GM23248 (cell line): ENCODE measurements around the gene MED9. TPM values are rescaled to one million over a fixed set of nuclear protein-coding genes. Genes with fewer than 3 reads are reported as not detected.
"Not testable (repeated sequence)": the region's sequence is repeated elsewhere in the genome, so short reads cannot be mapped to it uniquely, and the experiment has no call there.

Experiments used
- DNase-seq: peaks from one replicate; pipeline ENCODE4 v3.0.0-alpha.2; 2015
- H2AFZ ChIP-seq: fragments of 200-600 bp; sonication (generic); 2 replicates; pipeline ENCODE4 v1.6.1; 2016; ENCODE audit warnings: antibody characterized with exemption
- H3F3A ChIP-seq: fragments of 200-600 bp; sonication (generic); 2 replicates; pipeline ENCODE4 v1.6.1; 2016; ENCODE audit warnings: mild to moderate bottlenecking, antibody characterized with exemption, mixed run types; ENCODE audit not compliant: insufficient read depth
- H3K27ac ChIP-seq: fragments of 200-600 bp; sonication (generic); 2 replicates; pipeline ENCODE4 v1.5.1; 2016; ENCODE audit warnings: mild to moderate bottlenecking
- H3K27me3 ChIP-seq: fragments of 200-600 bp; sonication (generic); replicated peaks from 2 replicates; pipeline ENCODE4 v1.6.1; 2016; ENCODE audit warnings: mild to moderate bottlenecking; ENCODE audit not compliant: insufficient read depth
- H3K36me3 ChIP-seq: fragments of 200-600 bp; sonication (generic); 2 replicates; pipeline ENCODE4 v1.6.1; 2016; ENCODE audit warnings: low read depth, mild to moderate bottlenecking
- H3K4me1 ChIP-seq: fragments of 200-600 bp; sonication (generic); 2 replicates; pipeline ENCODE4 v1.6.1; 2016; ENCODE audit warnings: mild to moderate bottlenecking; ENCODE audit not compliant: insufficient read depth
- H3K4me2 ChIP-seq: fragments of 200-600 bp; sonication (generic); one replicate; pipeline ENCODE4 v1.6.1; 2016; ENCODE audit warnings: mild to moderate bottlenecking; ENCODE audit not compliant: unreplicated experiment
- H3K4me3 ChIP-seq: fragments of 200-600 bp; sonication (generic); 2 replicates; pipeline ENCODE4 v1.5.1; 2016; ENCODE audit warnings: mild to moderate bottlenecking
- H3K79me2 ChIP-seq: fragments of 200-600 bp; sonication (generic); 2 replicates; pipeline ENCODE4 v1.6.1; 2016; ENCODE audit warnings: mild to moderate bottlenecking; ENCODE audit not compliant: insufficient read depth
- H3K9ac ChIP-seq: fragments of 200-600 bp; sonication (generic); 2 replicates; pipeline ENCODE4 v1.6.1; 2016; ENCODE audit warnings: mild to moderate bottlenecking
- H3K9me2 ChIP-seq: fragments of 200-600 bp; sonication (generic); 2 replicates; pipeline ENCODE4 v1.6.1; 2016; ENCODE audit warnings: mixed run types, mild to moderate bottlenecking, moderate library complexity; ENCODE audit not compliant: insufficient read depth
- H3K9me3 ChIP-seq: fragments of 200-600 bp; sonication (generic); one replicate; pipeline ENCODE4 v1.6.1; 2017; ENCODE audit warnings: low read depth
- H4K20me1 ChIP-seq: fragments of 200-600 bp; sonication (generic); 2 replicates; pipeline ENCODE4 v1.6.0; 2016; ENCODE audit not compliant: insufficient read depth
- EZH2 ChIP-seq: fragments of 200-600 bp; sonication (generic); IDR thresholded peaks from 2 replicates; pipeline ENCODE4 v1.6.1; 2018; ENCODE audit warnings: antibody characterized with exemption, mild to moderate bottlenecking; ENCODE audit not compliant: insufficient read depth, poor library complexity, severe bottlenecking
- EZH2phosphoT487 ChIP-seq: fragments of 200-600 bp; sonication (generic); IDR thresholded peaks from 2 replicates; pipeline ENCODE4 v1.6.1; 2018; ENCODE audit warnings: antibody characterized with exemption, moderate library complexity, mild to moderate bottlenecking, low read depth; ENCODE audit not compliant: insufficient read depth
- WGBS, 2 experiments: methylation state at CpG; one replicate each; pipeline ENCODE4 v1.1.6; 2015 to 2017; ENCODE audit warnings: low lambda C conversion rate in 2 of 2, low coverage in 1 of 2; ENCODE audit errors: missing lambda C conversion rate in 2 of 2; 5-methylcytosine and 5-hydroxymethylcytosine counted together
- in situ Hi-C: fragments of 300-500 bp; cut with MboI; formaldehyde crosslinking; loops from 2 replicates; pipeline ENCODE4 v1.15.0; 2020
- polyA plus RNA-seq: library from polyadenylated mRNA; unstranded; fragments of >200 nt; fragmentation: Nextera tagmentation; extraction: Ambion mirVana; gene quantifications from 2 replicates; pipeline ENCODE4 v1.2.1, GENCODE V29; 2016
- total RNA-seq: library from RNA; depleted of rRNA; stranded (reverse); fragments of >200 nt; shearing (Covaris generic); gene quantifications from 2 replicates; pipeline ENCODE4 v1.2.3, GENCODE V29; 2014

MED9 gene
- total and polyA plus RNA-seq, 2 experiments from 2014 or later, result 10.0 to 10.3 TPM

DNA sequence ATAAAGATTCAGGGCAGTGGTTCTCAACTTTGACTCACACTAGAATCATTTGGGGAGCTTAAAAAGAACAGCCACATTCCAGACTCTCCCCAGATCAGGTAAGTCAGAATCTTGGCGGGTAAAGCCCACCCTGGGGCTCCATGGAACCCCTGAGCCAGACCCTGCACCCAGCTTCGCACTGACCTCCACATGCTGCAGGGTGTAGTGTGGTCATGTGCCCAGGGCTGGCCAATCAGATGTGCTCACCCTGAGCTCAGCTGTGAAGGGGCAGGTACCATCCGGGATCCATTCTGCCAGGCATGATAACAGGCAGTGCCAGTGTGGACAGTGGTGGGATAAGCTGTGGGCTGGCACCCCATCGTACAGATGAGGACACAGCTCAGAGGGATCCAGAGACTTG lies 28.1 kb upstream of the MED9 start:
- TF ChIP-seq EZH2 (no peak), EZH2phosphoT487 (no peak)
- WGBS, 2 experiments, result 93 to 95% methylated on average over 4 of the region's 4 CpGs
- H3K79me2 ChIP-seq, result no peaks in the 10 kb centered on the region
- no peak overlapping the region for H3K9ac ChIP-seq
- no peak overlapping the region for H3K4me3 ChIP-seq
- H2AFZ ChIP-seq, result no peak overlapping the region
- no peaks in the 10 kb centered on the region for H4K20me1 ChIP-seq
- no peaks in the 10 kb centered on the region for H3K36me3 ChIP-seq
- H3K9me3 ChIP-seq, result no peaks in the 10 kb centered on the region
- DNase-seq, result no peak
- no peak overlapping the region for H3K4me2 ChIP-seq
- H3K4me1 ChIP-seq, result peaks cover 18% of the 10 kb centered on the region
- no peaks in the 10 kb centered on the region for H3K27me3 ChIP-seq
- no peak overlapping the region for H3K27ac ChIP-seq
- H3F3A ChIP-seq, result peaks cover 34% of the 10 kb centered on the region
- H3K9me2 ChIP-seq, result no peaks in the 10 kb centered on the region
- in situ Hi-C loops, result no loop called here

DNA sequence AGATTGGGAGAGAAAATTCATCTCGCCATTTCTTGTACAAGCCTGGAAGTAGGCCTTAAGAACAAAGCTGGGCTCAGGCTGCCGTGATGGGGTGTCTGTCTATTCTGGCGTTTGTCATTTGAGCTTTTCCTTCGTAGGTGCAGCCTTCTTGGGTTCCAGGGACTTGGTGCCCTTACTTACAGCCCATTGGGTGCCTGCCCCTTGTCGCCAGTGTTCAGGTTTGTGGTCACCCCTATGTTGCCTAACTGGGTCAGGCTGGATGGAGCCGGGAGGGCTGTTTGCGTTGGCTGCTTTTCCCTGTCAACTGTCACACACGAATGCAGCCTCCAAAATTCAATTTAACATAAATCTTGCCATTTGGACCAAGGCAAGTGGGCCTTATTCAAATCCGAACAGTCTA lies 23.7 kb upstream of the MED9 start:
- H3K36me3 ChIP-seq, result no peaks in the 10 kb centered on the region
- no peak overlapping the region for H3K27ac ChIP-seq
- no peaks in the 10 kb centered on the region for H3K9me2 ChIP-seq
- peaks cover 2% of the 10 kb centered on the region; the same call in 1 of the 2 replicates for H3F3A ChIP-seq
- DNase-seq, result no peak
- no peaks in the 10 kb centered on the region for H3K4me1 ChIP-seq
- no peaks in the 10 kb centered on the region for H3K27me3 ChIP-seq
- H3K4me3 ChIP-seq, result no peak overlapping the region
- H3K9me3 ChIP-seq, result no peaks in the 10 kb centered on the region
- H3K9ac ChIP-seq, result no peak overlapping the region
- WGBS, 2 experiments, result 70 to 77% methylated on average over 9 of the region's 9 CpGs
- no peak overlapping the region for H3K4me2 ChIP-seq
- H3K79me2 ChIP-seq, result no peaks in the 10 kb centered on the region
- H4K20me1 ChIP-seq, result no peaks in the 10 kb centered on the region
- in situ Hi-C loops, result no loop called here
- H2AFZ ChIP-seq, result no peak overlapping the region
- TF ChIP-seq EZH2, result no peak
- TF ChIP-seq EZH2phosphoT487, result no peak

- no peak overlapping the region for H2AFZ ChIP-seq
- H3K79me2 ChIP-seq, result no peaks in the 10 kb centered on the region
- H3K9me2 ChIP-seq, result no peaks in the 10 kb centered on the region
- no peak overlapping the region for H3K27ac ChIP-seq
- no peaks in the 10 kb centered on the region for H4K20me1 ChIP-seq
- TF ChIP-seq EZH2 (no peak), EZH2phosphoT487 (no peak)
- H3K27me3 ChIP-seq, result no peaks in the 10 kb centered on the region
- no peak for DNase-seq
- 100% methylated on average over 1 of the region's 1 CpG for WGBS, 2 experiments
- in situ Hi-C loops, result no loop called here
- H3K4me3 ChIP-seq, result no peak overlapping the region
- no peak overlapping the region for H3K9ac ChIP-seq
- no peaks in the 10 kb centered on the region for H3K36me3 ChIP-seq
- no peaks in the 10 kb centered on the region for H3K9me3 ChIP-seq
- no peaks in the 10 kb centered on the region for H3F3A ChIP-seq
- no peaks in the 10 kb centered on the region for H3K4me1 ChIP-seq
- H3K4me2 ChIP-seq, result no peak overlapping the region
These were observed 22.5 kb upstream of the MED9 start for GRCh38 chr17:17454276-17454675.

DNA sequence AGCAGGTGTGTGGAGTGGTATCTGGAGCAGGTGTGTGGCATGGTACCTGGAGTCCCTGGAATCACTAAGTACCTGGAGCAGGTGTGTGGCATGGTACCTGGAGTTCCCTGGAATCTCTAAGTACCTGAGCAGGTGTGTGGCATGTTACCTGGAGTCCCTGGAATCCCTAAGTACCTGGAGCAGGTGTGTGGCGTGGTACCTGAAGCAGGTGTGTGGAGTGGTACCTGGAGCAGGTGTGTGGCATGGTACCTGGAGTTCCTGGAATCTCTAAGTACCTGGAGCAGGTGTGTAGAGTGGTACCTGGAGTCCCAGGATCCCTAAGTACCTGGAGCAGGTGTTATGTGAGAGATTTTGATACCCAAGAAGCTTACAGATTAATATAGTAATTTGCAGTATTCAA lies 22.1 kb upstream of the MED9 start:
- H3K4me2 ChIP-seq, H3K27ac ChIP-seq, DNase-seq, H2AFZ ChIP-seq, H3K79me2 ChIP-seq, H3K4me1 ChIP-seq, H4K20me1 ChIP-seq, in situ Hi-C loops, H3K9ac ChIP-seq, H3F3A ChIP-seq, H3K4me3 ChIP-seq, H3K9me3 ChIP-seq, H3K9me2 ChIP-seq, H3K27me3 ChIP-seq, H3K36me3 ChIP-seq: not testable (repeated sequence)
- 0 to 6% methylated on average over 1 of the region's 1 CpG for WGBS, 2 experiments

- Histone ChIP-seq H3K9me3 (no peaks in the 10 kb centered on the region), H3K9ac (no peak overlapping the region), H2AFZ (no peak overlapping the region), H3K79me2 (no peaks in the 10 kb centered on the region), H3K4me1 (no peaks in the 10 kb centered on the region), H3K27ac (no peak overlapping the region), H4K20me1 (no peaks in the 10 kb centered on the region), H3K9me2 (no peaks in the 10 kb centered on the region), H3F3A (no peaks in the 10 kb centered on the region), H3K36me3 (no peaks in the 10 kb centered on the region), H3K4me3 (no peak overlapping the region), H3K4me2 (no peak overlapping the region), H3K27me3 (no peaks in the 10 kb centered on the region)
- DNase-seq, result no peak
- in situ Hi-C loops, result no loop called here
- no peak for TF ChIP-seq EZH2
- TF ChIP-seq EZH2phosphoT487, result no peak
- 84 to 90% methylated on average over 4 of the region's 4 CpGs for WGBS, 2 experiments
These were observed 21.6 kb upstream of the MED9 start for GRCh38 chr17:17455173-17455572.
